Right renal pelvis (tissue), 4 donors: Measurements from ENCODE around the gene AMN1. TPM values are rescaled to one million over a fixed set of nuclear protein-coding genes. Genes with fewer than 3 reads are reported as not detected.
"Not testable (repeated sequence)": the region's sequence is repeated elsewhere in the genome, so short reads cannot be mapped to it uniquely, and the experiment has no call there.

ENCODE experiments used
- DNase-seq, 4 donors: peaks; one replicate each; pipeline ENCODE4 v3.0.0-alpha.2; 2013; ENCODE audit warnings: low read depth in 4 of 4, low spot score in 3 of 4, missing footprints in 1 of 4
- polyA plus RNA-seq, 4 donors: library from polyadenylated mRNA; unstranded; fragments of 120-200 nt; gene quantifications; one replicate each; pipeline ENCODE4 v1.2.1, GENCODE V29; 2013; ENCODE audit not compliant: insufficient read length in 4 of 4

Gene AMN1
- polyA plus RNA-seq, 4 donors, result 19.3 to 27.2 (median 23.6) TPM

DNA sequence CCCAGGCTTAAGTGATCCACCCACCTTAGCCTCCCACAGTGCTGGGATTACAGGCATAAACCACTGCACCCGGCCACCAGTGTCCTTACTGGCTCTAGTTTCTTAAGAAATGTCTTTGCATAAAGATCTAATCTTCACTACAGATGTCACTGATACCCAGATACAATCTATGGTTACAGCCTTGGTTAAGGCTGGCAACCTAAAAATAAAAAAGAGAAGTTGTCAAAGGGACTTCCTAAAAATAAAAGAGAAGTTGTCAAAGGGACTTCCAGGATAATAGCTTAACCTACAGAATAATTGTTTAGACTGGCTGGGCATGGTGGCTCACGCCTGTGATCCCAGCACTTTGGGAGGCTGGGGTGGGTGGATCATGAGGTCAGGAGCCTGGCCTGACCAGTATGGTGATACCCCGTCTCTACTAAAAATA is 41.7 kb downstream of the AMN1 start:
- no peak for DNase-seq

DNA sequence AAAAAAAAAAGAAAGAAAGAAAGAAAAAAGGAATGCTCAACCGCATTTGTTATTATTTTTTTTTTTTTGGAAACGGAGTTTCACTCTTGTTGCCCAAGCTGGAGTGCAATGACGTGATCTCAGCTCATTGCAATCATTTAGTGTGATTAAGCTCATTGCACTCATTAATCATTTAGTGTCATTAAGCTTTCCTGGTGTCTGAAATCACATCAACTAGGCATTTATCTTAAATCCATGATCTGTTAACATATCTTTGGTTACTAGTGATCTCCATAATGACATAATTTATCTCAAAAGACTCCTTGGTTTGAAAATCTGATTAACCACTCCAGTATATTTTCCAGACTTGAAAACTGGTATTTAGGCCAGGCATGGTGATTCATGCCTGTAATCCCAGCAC is 43.0 kb downstream of the AMN1 start:
- no peak for DNase-seq

DNA sequence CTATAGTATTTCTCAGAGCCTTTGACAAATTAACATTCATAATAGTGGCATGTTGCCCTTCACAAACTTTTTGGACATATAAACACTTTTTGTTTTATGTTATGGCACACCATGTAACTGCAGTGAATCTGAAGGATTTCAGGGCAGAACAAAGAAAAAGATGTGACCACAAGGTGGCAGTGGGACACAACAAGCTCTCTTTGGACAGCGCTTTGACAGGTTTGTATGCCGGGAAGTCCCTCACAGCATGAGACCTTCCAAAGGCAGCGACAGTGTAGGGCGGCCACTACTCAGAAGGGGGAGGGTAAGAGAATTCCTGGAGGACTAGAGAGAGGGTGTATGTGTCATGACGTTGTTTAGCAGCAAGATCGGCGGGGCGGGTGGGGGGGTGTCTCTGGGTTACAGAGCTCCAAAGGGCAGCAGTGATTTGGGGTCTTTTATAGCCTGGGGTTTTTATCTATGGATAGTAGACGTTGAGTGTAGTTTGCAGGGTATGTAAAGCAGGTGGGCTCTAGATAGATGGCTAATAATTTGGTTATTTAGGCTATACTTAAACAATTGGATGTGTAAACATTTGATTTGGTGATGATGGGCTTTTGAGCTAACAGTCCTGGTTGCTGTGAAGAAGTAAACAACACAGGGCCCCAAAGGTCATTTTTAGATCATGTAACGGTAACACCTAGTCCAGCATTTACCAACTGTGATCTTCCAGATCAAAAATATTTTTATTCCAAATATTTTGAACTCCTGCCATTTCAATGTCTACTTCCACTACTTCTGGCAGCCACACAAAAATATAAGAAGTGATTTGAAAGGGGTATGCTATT is 46.5 kb downstream of the AMN1 start:
- DNase-seq, result peak in 3 of 4 donors; percentile 32 to 51 (median 44)

DNA sequence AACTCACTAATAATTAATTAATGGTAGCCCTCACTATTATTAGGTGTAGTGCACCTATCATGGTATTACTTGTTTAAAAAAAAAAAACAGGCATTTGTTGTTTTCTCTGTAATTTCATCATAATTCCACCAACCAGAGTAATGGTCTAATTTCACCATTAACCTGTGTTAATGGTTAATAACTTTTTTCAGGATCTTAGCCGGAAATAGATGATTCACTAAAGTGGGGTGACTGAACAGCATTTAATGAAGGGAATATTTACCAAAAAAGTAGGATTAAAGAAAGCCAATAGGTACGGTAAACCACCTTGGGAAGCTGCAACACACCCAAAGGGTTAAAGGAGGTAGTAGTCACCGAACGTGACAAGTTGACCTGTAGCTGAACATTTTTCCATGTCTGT is 56.3 kb downstream of the AMN1 start:
- DNase-seq, result no peak

DNA sequence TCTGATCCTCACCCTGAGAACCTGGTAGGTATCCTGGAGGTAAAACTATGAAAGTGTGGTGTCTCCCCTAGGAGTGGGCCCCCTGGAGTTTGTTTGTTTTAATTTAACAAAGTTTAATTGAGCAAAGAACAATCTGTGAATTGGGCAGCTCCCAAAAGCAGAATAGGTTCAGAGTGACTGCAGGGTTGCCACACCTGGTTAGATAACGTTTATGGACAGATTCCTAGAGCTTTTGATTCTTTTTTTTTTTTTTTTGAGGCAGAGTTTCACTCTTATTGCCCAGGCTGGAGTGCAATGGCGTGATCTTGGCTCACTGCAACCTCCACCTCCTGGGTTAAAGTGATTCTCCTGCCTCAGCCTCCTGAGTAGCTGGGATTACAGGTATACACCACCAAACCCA is 59.2 kb downstream of the AMN1 start:
- DNase-seq, result not testable (repeated sequence)

DNA sequence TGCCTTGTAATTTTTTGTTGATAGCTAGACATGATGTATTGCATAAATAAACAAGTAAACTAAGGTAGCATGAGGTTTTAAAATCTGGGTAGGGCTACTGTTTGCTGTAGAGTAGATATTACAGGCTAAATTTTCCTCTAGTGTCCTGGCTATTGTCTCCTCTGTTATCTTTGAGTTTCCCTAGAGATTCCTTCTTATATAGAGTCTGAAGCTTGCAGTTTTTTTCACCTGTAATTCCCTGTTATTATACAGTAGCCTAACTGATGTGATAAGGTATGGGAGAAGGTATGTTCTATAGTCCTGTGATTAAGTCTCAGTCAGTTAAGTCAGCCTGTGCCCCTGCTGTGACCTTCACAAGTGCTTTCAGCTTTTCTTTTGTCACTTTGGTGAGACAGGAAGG is 59.8 kb downstream of the AMN1 start:
- DNase-seq, result no peak

DNA sequence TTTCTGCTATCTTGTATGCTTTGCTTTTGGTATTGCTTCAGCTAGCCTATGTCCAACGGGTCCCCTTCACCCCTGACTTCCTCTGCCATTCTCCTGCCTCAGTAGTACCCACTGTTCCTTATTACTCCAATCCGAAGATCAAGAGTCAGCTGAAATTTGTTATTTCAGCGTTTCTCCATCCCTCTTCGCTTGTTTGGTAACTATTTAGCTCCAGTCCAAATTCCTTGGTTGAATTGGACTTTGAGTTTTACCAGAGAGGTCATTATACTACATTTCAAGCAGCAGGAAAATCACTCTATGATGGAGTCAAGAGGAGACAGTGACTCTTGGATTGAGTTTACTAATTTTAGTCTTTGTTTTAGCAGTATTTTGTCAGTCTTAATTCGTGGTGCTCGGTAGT is 64.8 kb downstream of the AMN1 start:
- no peak for DNase-seq

DNA sequence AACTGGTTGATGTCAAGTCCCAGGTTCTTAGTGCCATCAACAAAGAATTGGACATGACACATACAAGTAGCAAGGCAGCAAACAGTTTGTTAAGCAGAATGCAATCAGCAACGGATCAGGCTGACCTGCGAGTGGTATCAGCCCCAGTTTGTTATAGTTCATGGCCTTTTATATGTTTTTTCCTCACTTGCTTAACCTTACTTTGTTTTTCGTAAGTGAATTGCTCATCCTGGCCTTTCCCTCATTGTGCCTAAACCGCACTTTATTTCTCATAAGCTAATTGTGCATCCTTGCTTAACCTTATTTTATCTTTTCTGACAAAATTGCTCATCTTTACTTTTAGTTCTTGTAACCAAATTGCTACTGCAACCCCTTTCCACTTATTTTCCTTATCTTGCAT is 65.2 kb downstream of the AMN1 start:
- DNase-seq, result no peak

DNA sequence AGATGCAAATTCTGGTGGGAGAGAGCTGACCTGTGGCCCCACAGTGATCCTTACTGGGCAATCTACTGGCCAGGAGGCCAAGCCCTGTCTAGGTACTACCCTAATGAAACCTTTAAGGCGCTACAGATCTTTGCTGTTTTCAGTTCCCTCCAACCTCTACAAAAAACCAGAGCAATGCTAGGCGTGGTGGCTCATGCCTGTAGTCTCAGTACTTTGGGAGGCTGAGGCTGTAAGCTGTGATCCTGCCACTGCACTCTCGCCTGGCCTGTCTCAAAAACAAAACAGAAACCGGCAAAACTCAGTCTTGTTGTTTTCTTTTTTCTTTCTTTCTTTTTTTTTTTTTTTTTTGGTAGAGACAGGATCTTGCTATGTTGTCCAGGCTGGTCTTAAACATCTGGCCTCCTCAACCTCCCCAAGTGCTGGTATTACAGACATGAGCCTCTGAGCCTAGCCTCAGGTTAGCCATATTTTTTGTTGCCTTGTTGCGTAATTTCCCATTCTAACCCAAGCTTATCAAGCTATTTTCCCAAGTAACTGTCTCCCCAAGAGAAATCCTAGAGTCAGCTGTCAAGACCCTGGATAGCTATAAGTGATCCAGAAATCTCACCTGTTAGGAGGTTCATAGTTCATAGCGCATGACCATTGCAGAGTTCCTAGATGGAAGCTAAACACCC is 66.5 kb downstream of the AMN1 start:
- no peak for DNase-seq

DNA sequence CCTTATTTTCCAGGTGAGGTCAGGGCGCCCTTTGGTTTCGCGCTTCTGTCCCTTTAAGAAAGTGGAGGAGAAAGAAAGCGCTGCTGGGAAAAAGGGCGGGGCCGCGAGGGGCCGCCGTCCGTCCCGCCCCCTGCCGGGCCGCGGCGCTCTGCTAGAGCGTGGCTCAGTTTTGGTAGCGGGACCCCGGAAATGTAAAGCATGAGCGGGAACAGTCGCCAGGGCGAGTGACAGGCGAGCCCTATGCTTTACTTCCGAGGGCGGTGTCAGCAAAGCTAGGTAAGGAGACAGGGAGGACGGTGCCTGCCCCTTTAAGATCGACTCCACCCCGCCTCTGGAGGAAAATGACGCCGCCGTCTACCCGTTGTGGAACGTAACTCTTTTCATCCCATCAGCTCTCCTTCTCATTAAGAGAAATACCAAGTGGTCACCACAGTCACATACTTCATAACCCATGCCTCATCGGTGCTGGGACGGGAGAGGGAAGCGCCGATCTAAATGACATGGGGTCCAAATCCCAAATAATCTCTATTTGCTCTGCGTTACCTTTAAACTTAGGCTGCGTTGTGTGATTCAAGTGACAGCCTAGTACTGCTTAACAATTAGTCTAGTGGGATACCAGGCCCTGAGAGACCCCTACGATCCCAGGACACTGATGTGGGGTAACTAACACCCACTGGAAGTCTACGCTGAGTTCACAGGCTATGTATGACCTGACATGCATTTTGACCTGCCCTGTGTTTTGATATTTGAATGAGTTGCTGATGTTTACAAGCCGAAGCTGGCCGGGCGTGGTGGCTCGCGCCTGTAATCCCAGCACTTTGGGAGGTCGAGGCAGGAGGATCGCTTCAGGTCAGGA is 69.5 kb downstream of the AMN1 start, which contains the start of gene ETFBKMT:
TSS of gene ETFBKMT (plus strand) at position 602 of the 856 bp plus-strand sequence. CDS start 2,266 bp downstream, outside the sequence.
- DNase-seq, result peak in 3 of 4 donors; percentile 76 to 89 (median 83)

DNA sequence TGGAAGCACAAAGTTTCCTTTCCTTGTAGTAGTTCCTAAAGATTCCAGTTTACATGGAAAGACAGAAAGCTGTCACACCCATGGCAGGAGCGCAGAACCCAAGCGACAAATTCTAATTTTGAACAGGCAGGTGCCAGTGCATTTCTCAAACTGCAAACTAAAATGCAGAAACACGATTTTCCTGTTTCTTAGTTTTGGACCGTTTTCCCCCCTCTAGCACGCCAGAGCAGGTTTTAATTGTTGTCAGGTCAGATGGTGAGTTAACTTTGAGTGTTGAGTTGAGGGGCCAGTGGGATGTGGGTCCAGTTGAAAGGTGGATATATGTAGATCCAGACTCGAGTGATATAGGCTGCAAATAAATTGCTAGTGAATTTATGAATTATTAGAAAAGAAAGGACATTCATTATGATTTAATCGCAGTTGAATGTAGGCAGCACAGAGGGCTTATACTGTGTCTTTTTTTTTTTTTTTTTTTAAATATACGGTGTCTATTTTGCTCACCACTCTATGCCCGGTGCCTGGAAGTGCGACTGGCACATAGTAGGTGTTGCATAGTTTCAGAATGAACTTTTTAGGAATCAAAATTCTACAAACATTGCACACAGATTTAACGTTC is 70.2 kb downstream of the AMN1 start:
- DNase-seq, result no peak

DNA sequence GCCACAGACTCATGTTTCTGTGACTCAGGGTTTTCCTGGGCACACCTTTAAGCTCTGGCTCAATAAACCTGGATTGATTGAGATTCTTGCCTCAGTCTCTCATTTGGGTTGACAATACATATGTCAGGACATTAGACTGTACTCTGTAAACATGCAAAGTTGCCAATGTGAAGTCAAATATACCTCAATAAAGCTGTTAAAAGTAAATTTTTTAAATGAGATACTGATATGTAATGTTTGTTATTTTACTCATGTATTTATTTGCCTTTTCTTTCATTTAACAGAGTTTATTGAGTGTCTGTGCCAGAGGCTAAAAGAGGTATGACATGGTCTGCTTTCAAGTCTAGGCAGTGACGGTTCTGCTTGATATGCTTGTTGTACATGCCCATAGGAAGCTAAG is 73.0 kb downstream of the AMN1 start:
- no peak for DNase-seq

DNA sequence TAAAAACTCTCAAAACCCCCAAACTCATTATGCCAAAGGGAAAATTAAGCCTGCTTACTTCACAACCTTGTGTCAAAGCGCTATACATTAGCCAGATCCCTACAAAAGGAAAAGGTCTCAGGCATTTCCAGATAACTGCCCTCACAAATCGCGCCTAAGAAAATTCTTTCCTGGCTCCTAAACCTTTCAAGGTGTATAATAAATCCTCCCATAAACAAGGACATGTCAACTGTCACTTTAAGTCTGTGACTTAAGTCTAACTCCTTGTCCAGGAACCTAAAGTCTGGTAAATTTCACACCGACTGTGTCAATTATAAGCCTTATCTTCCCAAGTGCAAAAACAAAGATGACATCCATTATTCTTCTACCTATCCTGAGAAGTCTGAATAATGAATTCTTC is 73.6 kb downstream of the AMN1 start:
- no peak for DNase-seq

DNA sequence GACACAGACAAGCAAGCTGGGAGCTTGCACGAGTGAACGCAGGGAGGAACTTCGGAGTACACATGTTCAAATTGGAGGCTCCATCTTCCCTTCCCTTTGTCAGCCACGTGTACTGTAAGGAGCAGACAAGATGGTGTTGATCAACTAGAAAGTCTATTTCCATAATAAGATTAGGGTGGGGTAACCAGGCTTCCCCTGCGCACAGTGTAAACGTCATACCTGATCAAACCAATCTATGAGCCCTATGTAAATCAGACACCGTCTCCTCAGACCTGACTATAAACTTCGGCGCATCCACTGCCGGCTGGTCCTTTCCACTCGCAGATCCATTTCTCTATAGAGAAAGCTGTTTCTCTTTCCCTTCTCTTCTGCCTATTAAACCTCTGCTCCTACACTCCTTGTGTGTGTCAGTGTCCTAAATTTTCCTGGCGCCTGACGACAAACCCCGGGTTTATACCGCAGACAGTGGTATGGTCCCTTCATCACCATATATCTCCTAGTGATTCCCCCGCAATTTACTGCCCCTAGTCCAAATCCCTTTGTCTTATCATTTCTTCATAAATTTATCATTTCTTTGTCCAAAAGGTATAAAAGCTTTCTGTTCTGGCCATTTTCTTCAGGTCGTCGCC is 76.8 kb downstream of the AMN1 start:
- no peak for DNase-seq

DNA sequence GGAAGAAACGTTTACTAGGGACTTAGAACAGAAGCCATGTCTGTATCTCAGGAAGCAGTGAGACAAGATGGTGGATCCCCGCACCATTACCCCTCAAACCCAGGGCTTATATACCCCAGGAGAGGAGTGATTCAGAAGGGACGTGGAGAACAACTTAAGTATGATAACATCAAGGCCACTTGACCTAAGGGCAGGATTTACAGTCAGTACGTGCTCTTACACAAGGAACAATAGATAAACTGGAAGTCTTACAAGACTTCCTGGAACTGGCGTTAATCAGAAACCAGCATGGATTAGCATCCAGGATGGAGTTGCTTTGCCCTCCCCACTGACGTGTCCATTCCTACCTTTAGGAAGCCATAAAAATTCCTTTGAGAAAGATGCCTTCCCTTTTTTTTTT is 77.9 kb downstream of the AMN1 start:
- DNase-seq, result no peak

DNA sequence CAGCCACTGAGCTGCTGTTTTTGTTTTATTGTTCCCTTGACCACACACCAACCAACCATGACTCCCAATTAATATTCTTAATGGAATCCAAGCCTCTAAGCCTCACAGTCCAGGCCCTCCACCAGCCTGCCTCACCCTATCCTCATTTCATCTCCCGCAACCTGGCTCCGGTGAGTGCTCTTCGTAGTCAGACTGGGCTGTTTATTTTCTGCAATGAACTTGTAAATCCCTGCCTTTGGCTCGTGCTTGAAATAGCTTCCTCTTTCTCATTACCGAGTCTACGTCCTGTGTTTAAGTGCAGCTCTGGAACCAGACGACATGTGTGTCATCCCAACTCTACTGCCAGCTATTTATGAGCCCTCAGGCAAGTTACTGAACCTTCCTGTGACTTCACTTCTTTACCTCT is 81.7 kb downstream of the AMN1 start:
- DNase-seq, result no peak

DNA sequence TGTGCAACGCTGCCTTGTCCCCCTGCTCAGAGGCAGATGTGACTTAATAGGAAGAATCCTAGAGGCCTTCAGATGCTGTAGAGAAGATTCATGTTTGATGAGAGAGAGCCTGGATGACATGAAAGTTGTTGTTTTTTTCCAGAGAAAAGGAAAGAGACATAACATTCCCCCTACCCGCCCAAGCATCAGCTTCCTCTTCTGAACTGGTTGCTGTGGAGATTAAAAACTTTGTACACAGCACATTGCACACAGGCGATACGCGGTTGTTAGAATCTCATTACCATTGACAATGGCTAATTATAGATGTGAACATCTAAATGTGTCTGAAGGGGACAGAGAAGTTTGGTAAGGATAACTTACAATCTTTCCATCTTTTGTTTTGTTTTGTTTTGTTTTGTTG is 82.9 kb downstream of the AMN1 start:
- no peak for DNase-seq

DNA sequence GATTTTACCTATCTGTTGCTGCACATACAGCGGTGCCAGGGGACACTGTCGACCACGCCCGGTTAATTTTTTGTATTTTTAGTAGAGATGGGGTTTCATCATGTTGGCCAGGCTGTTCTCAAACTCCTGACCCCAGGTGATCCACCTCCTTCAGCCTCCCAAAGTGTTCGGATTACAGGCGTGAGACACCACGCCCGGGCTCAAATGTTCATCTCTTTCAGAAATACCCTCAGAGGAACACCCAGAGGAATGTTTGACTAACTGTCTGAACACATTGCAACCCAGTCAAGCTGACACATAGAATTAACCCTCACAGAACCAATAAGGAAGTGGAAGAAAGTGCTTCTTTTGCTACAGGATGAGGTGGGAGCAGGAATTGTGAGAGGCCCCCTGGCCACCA is 84.3 kb downstream of the AMN1 start:
- DNase-seq, result no peak

DNA sequence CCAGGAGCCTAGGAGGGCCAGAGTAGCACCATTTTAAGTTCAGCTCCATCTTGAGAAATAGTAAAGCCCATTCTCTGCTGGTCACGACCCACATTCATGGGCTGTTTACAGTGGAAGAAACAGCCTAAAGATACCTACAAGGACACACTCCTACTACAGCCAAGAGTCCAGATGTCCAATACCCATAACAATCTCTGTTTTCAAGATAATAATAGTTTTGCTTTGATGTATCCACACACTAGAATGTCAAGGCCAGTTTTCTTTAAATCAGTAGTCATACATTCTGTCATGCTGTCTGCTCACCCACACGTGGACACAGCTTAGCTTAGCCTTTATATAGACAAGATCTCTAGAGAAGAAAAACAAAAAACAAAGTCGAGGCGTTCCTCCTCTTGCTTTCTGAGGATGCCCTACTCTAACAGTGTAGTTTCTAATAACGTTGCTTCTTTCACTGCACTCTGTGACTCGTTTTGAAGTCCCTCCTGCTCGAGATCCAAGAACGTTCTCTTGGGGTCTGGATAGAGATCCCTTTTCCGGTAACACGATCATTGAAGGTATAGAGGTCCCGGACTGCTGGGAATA is 87.2 kb downstream of the AMN1 start:
- DNase-seq, result no peak

DNA sequence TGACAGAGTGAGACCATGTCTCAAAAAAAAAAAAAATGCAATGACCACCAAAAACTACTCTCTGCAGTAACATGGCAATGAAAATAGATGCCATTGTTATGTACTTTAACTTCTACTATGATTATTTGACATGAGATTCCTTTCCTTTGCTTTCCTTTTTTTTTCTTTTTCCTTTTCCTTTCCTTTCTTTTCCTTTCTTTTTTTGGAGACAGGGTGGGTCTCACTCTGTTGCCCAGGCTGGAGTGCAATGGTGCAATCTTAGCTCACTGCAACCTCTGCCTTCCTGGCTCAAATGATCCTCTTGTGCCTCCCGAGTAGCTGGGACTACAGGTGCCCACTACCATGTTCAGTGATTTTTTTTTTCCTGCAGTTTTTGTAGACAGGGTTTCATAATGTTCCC is 94.2 kb downstream of the AMN1 start:
- DNase-seq, result no peak
